GM19193 (cell line): ENCODE measurements around the gene GNA12.

Source experiments
- POLR2A ChIP-seq: IDR thresholded peaks from 4 replicates; pipeline ENCODE4 v1.6.1; 2011; ENCODE audit not compliant: insufficient read depth, insufficient read length; ENCODE audit errors: extremely low read depth

Gene GNA12

GRCh38 chr7:2853147-2853546 lies 9.0 kb upstream of the GNA12 start:
- no peak for TF ChIP-seq POLR2A

- TF ChIP-seq POLR2A = no peak
Observed at GRCh38 chr7:2851497-2851896, 7.4 kb upstream of the GNA12 start.

- no peak for TF ChIP-seq POLR2A
Observed at GRCh38 chr7:2849941-2850766, 6.0 kb upstream of the GNA12 start.

GRCh38 chr7:2845034-2845592 lies 1.0 kb upstream of the GNA12 start:
- no peak for TF ChIP-seq POLR2A

- no peak for TF ChIP-seq POLR2A
Observed at GRCh38 chr7:2843711-2844152, 376 bp downstream of the GNA12 start.

DNA sequence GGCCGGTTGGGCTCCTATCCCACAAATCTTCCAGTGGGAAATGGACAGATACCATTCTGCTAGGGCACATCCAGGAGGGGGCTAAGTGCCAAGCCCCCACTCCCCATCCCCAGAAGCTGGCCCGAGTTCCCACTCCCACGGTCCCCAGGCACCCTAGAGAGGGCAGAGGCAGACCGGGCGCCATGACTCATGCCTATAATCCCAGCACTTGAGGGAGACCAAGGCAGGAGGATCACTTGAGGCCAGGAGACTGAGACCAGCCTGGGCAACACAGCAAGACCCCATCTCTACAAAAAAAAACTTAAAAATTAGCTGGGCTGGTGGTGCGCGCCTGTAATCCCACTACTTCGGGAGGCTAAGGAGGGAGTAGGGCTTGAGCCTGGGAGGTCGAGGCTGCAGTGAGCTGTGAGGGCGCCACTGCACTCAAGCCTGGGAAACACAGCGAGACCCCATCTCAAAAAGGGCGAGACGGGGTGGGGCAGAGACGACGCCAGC lies 870 bp downstream of the GNA12 start:
- no peak for TF ChIP-seq POLR2A

- TF ChIP-seq POLR2A = no peak
Observed at GRCh38 chr7:2841907-2842306, 2.2 kb downstream of the GNA12 start.

DNA sequence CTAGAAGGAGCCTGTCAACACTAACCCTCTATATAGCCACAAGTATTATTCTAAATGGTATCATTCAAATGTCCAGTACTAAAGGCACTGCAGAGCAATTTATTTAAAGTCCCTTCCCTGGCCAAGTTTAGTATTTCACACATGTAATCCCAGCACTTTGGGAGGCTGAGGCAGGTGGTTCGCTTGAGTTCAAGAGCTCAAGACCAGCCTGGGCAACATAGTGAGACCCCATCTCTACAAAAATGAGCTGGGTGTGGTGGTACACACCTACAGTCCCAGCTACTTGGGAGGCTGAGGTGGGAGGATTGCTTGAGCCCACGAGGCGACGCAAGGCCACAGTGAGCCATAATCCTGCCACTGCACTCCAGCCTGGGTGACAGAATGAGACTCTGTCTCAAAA lies 3.6 kb downstream of the GNA12 start:
- TF ChIP-seq POLR2A = no peak

DNA sequence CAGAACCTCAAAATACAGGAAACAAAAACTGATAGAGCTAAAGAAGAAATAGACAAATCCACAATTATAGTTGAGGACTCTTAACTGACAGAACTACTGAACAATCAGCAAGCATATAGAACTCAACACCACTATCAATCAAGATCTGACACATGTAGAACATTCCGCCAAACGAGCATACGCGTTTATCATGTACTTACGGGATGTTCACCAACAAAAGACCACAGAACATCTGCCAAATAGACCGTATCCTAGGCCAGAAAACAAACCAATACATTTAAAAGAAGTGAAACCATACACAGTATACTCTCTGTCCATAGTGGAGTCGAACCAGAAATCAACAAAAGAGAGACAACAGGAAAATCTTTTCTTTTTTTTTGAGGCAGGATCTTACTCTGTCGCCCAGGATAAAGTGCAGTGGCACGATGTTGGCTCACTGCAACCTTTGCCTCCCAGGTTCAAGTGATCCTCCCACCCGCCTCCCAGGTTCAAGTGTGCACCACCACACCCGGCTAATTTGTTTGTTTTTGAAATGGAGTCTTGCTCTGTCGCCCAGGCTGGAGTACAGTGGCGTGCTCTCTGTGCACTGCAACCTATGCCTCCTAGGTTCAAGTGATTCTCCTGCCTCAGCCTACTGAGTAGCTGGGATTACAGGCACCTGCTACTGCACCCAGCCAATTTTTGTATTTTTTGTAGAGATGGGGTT lies 5.1 kb downstream of the GNA12 start:
- no peak for TF ChIP-seq POLR2A

GRCh38 chr7:2838451-2838850 lies 5.7 kb downstream of the GNA12 start:
- TF ChIP-seq POLR2A = no peak

DNA sequence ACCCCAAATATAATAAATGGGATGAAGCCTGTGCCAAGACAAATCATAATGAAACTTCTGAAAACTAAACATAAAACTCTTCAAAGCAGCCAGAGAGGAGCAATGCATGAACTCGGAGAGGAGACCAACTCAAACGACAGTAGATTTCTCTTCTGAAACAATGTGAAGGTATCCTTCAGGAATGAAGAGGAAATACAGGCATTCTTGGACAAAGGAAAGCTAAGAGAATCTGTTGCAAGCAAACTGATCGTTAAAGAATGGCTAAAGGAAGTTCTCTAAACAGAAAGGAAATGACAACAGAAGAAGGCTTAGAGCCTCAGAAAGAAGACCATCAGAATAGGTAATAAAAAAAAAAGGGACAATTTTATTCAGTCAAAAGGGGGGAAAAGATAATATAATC lies 6.6 kb downstream of the GNA12 start:
- no peak for TF ChIP-seq POLR2A

DNA sequence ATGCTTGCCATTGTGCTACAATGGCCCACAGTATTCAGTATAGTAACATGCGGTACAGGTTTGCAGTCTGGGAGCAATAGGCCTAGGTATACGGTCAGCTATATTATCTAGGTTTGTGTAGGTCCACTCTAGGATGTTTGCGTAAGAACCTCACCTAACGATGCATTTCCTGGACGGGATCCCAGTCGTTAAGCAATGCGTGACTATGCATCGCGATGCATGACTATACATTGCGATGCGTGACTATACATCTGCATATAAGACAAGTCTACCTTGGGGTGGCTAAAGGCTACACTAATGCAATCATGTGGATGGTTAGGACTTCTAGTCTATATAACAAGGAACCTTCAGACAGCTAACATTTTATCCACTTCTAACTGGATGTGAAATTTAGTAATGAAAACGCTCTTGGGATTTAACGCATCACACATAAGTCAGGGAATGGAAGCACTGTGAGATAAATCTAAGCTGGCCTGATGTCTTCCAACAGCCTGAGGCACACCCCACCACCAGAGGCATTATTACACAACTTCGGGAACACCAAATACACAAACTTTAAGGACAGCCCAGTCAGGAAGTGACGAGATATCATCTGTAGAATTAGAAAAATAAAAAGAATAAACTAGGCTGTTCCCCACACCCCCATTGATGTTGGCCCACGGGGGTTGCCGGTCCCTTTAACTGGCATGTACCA lies 9.2 kb downstream of the GNA12 start:
- TF ChIP-seq POLR2A = no peak

DNA sequence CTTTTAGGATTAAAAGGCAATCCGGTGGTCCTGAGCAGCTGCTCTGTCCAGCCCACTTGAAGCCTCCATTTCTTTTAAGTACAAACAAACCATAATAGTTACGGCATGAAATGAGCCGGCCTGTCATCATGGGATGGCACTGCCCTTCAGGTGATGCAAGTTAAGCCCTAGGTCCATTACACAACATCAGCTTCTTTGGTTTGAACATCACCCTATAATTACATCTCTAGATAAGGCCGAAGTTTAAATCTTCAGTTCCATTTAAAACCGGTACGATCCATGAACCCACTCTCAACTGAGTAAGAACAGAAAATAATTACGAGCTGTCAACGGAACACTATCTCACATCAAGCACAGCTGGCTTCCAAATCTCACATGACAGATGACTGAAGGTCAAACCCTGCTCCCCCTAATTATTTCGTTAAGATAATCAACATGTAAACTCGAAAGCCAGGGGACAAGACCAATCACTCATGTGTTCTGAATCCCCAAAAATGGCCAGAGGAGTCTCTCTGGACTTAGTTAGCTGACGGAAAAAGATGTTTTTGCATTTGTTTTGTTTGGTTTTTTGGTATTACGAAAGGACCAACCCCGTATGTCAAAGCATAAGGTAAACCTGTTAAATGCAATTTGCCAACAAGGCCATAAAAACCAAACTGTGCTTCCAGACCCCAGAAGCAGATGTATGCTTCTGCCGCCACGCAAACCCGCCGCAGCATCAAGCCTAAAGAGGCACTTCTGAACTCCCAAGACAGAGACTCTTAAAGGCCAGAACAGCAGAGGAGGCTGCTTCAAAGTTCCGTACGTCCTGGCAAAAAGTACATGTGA lies 10.8 kb downstream of the GNA12 start:
- no peak for TF ChIP-seq POLR2A

DNA sequence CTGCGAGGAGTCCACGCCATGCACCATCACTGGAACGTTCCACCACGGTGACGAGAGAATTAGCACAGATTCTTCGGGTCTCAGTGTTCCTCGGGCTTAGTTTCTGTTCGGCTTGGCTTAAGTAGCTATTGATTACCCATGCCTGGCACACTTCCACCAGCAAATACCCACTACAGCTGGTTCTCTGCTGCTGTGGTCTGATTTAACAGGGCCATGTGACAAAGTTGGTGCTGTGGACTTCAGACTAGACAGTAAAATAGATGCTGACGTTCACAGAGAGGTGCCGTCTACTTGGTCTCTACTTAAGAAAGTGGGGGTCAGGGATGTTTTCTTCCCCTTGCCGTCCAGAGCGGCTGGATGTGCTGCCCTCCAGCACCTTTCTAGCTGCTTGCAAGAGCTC lies 11.6 kb downstream of the GNA12 start:
- no peak for TF ChIP-seq POLR2A

- TF ChIP-seq POLR2A = no peak
Observed at GRCh38 chr7:2830609-2831376, 13.3 kb downstream of the GNA12 start.
